Heart left ventricle (tissue), 13 donors: ENCODE measurements around the gene GNG7.

Experiments
- POLR2A ChIP-seq, 2 donors: fragments of 450-650 bp; IDR thresholded peaks; one replicate each; pipeline ENCODE4 v1.6.1; 2017; ENCODE audit warnings: antibody characterized with exemption in 2 of 2, mild to moderate bottlenecking in 2 of 2, moderate library complexity in 2 of 2
- TF ChIP-seq, protein P1 (sequence below), 12 donors: fragments of 200-600 bp; sonication (generic) in 4 of 12; IDR thresholded peaks; one replicate each; pipeline versions ENCODE4 v1.5.0 to v1.8.0; 2018 to 2022; ENCODE audit warnings: antibody characterized with exemption in 12 of 12, mild to moderate bottlenecking in 5 of 12
- donor health status: ischemic (EF 13 %, LVEDD 7.1; RV severe dilation, severe dysfunction).
- donor health status: DM: no; HTN: yes; CAD: no.
- donor health status: DM: no; HTN: no; CAD: no.
- donor health status: ischemic (EF 25% LVEDD 6.9; RV normal size, moderate dysfunction).
- donor health status: ischemic (EF 25% LVEDD 5.7; RV mildly dilated, moderate dysfunction).
- donor health status: ischemic (EF 35%, LVEDD 5.7; RV mildly dilated, moderate dysfunction).
- donor health status: nonischemic (EF 11% LVEDD 7.7; RV severe dilation, severe dysfunction).
- donor health status: DM: yes; HTN: yes; CAD: no.
- donor health status: PGD.
- donor health status: ischemic (EF 29% LVEDD 5.4; RV normal size, mild dysfunction).
- donor health status: nonischemic (EF 23%, LVEDD 6.1; RV moderate dilation, normal function).

DNA sequence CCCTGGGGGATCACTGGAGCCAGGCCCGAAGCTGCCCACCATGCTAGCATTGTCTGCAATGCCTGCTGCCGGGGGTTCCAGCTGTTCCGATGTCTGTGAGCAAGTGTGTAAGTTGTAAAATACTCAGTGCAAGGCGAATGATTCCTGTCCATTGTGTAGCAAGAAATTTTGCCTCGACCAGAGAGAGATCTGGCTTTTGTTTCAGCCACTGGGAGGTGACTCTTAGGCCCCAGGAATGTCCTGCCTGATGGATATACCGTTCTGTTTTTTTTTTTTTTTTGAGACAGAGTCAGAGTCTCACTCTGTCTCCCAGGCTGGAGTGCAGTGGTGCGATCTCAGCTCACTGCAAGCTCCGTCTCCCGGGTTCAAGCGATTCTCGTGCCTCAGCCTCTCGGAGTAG is 233.9 kb downstream of the GNG7 start:
- TF ChIP-seq, protein P1, sequence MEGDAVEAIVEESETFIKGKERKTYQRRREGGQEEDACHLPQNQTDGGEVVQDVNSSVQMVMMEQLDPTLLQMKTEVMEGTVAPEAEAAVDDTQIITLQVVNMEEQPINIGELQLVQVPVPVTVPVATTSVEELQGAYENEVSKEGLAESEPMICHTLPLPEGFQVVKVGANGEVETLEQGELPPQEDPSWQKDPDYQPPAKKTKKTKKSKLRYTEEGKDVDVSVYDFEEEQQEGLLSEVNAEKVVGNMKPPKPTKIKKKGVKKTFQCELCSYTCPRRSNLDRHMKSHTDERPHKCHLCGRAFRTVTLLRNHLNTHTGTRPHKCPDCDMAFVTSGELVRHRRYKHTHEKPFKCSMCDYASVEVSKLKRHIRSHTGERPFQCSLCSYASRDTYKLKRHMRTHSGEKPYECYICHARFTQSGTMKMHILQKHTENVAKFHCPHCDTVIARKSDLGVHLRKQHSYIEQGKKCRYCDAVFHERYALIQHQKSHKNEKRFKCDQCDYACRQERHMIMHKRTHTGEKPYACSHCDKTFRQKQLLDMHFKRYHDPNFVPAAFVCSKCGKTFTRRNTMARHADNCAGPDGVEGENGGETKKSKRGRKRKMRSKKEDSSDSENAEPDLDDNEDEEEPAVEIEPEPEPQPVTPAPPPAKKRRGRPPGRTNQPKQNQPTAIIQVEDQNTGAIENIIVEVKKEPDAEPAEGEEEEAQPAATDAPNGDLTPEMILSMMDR (IDR thresholded peaks at IDR 0.05): no peak
- TF ChIP-seq POLR2A (IDR thresholded peaks at IDR 0.05): no peak
